ENCODE results near the gene COL15A1.

DNA sequence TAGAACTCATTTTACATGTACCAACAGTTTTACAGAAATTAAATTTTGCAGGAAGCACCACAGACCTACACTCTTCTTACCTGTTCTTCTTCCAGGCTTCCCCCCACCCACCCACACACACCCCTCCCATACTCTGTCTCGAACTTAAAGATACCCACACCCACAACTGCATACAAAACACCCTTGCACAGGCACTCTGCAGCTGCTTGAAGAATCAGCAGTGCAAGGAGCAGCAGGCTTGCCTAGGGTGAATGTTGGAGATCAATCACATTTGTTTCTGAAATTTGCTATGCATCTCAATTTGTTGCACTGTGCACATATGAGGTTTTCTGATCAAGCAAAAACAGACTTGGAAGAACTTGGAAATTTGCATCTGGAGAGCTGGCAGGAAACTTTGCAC is 83.7 kb downstream of the COL15A1 start:
- TF ChIP-seq, protein P1, sequence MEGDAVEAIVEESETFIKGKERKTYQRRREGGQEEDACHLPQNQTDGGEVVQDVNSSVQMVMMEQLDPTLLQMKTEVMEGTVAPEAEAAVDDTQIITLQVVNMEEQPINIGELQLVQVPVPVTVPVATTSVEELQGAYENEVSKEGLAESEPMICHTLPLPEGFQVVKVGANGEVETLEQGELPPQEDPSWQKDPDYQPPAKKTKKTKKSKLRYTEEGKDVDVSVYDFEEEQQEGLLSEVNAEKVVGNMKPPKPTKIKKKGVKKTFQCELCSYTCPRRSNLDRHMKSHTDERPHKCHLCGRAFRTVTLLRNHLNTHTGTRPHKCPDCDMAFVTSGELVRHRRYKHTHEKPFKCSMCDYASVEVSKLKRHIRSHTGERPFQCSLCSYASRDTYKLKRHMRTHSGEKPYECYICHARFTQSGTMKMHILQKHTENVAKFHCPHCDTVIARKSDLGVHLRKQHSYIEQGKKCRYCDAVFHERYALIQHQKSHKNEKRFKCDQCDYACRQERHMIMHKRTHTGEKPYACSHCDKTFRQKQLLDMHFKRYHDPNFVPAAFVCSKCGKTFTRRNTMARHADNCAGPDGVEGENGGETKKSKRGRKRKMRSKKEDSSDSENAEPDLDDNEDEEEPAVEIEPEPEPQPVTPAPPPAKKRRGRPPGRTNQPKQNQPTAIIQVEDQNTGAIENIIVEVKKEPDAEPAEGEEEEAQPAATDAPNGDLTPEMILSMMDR (IDR thresholded peaks at IDR 0.05; ENCODE audit: low read depth, low read length) = no peak
- TF ChIP-seq POLR2A (IDR thresholded peaks at IDR 0.05; ENCODE audit: extremely low read depth, insufficient read length) (no peak), MYC (IDR thresholded peaks at IDR 0.05; ENCODE audit: low read depth, low read length) (no peak)
- TF ChIP-seq, protein P2, sequence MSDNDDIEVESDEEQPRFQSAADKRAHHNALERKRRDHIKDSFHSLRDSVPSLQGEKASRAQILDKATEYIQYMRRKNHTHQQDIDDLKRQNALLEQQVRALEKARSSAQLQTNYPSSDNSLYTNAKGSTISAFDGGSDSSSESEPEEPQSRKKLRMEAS (IDR thresholded peaks at IDR 0.05; ENCODE audit: low read depth, low read length) = no peak
